ENCODE results near the gene CD300LB. TPM values are rescaled to one million over a fixed set of nuclear protein-coding genes. Genes with fewer than 3 reads are reported as not detected.

The CD300LB gene
- total RNA-seq, 1 experiment from 2014 or later, result not detected

DNA sequence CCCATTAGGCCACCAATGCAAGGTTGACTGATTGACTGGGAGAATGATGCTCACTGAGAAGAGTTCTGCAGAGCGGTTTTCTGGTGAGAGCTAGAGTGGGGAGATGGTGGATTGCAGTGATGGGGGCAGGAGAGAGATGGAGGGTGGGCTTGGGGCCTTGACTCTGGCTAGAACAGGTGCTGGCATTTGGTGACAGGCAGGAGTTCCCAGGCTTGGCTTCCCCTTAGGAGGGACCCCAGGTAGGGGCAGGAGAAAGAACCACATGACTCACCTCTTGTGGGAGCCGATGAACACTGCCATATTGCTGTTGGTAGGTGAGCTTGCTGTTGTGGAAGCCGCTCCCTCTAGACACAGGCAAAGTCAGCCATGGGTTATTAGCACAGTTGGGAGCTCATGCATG, 8.0 kb downstream of the CD300LB start:
- BruUV-seq (replicated peaks), result no TSS peak
- TF ChIP-seq, protein P1, sequence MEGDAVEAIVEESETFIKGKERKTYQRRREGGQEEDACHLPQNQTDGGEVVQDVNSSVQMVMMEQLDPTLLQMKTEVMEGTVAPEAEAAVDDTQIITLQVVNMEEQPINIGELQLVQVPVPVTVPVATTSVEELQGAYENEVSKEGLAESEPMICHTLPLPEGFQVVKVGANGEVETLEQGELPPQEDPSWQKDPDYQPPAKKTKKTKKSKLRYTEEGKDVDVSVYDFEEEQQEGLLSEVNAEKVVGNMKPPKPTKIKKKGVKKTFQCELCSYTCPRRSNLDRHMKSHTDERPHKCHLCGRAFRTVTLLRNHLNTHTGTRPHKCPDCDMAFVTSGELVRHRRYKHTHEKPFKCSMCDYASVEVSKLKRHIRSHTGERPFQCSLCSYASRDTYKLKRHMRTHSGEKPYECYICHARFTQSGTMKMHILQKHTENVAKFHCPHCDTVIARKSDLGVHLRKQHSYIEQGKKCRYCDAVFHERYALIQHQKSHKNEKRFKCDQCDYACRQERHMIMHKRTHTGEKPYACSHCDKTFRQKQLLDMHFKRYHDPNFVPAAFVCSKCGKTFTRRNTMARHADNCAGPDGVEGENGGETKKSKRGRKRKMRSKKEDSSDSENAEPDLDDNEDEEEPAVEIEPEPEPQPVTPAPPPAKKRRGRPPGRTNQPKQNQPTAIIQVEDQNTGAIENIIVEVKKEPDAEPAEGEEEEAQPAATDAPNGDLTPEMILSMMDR (conservative IDR thresholded peaks at IDR 0.05; ENCODE audit: low read depth, low read length), result no peak
- TF ChIP-seq EZH2 (IDR thresholded peaks at IDR 0.05; ENCODE audit: borderline replicate concordance, low read depth, low read length, poor library complexity, severe bottlenecking), result no peak
- POLR2A ChIA-PET (ENCODE audit: low non-redundant PET), result no interaction called here
- DNase-seq (ENCODE audit: low spot score), result no peak
- Histone ChIP-seq H3K9me3 (ENCODE audit: low read depth, low read length, poor library complexity, severe bottlenecking) (no peaks in the 10 kb centered on the region), H3K36me3 (ENCODE audit: insufficient read depth, low read length, poor library complexity, severe bottlenecking) (no peaks in the 10 kb centered on the region), H3K27me3 (replicated peaks; ENCODE audit: insufficient read depth, low read depth, low read length, poor library complexity) (peaks cover 45% of the 10 kb centered on the region), H3K4me3 (ENCODE audit: low read depth, low read length, poor library complexity, severe bottlenecking) (no peak overlapping the region), H3K4me1 (ENCODE audit: insufficient read depth, low read length, poor library complexity, severe bottlenecking) (no peaks in the 10 kb centered on the region), H3K27ac (ENCODE audit: low read depth, low read length, poor library complexity, severe bottlenecking) (no peak overlapping the region)
- CTCF ChIA-PET, result no interaction called here
- intact Hi-C loops (cut with micrococcal nuclease; ENCODE audit: unreplicated experiment), result no loop called here

DNA sequence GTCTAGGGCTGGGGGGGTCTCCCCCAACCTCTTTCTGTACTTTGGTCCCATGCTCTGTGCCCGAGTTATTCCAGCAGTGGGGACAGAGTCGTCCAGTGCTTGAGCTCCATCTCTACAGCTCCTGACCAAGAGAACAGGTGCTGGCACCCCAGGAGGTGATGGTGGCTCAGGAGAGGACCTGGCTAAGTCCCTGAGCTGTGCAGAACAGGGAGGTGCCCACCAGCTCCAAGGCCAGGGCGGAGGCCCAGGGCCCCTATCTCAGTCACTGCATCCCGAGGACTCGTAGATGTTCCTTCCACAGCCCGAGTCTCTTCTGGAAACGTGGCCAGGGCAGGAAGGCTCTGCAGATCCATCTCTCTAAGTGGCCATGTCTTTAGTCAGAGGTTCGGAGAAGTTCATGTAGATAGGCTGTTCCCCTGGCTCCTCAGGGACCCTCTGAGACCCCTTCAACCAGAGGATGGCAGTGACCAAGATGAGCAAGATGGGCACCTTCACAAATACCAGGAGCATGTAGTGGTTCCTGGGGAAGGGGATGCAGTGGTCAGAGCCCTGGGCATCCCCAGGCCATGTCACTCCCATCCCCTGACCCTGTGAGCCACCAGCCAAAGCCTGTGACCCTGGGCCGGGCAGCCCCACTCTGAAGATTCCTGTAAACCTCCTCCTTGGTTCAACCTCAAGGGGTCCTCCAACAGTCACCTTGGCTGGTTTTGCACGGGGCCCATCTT, 8.7 kb downstream of the CD300LB start:
- POLR2A ChIA-PET (ENCODE audit: low non-redundant PET), result no interaction called here
- no peak overlapping the region for H3K27ac ChIP-seq (ENCODE audit: low read depth, low read length, poor library complexity, severe bottlenecking)
- TF ChIP-seq, protein P1 (conservative IDR thresholded peaks at IDR 0.05; ENCODE audit: low read depth, low read length), result no peak
- no peak for TF ChIP-seq EZH2 (IDR thresholded peaks at IDR 0.05; ENCODE audit: borderline replicate concordance, low read depth, low read length, poor library complexity, severe bottlenecking)
- intact Hi-C loops (cut with micrococcal nuclease; ENCODE audit: unreplicated experiment), result no loop called here
- no peaks in the 10 kb centered on the region for H3K9me3 ChIP-seq (ENCODE audit: low read depth, low read length, poor library complexity, severe bottlenecking)
- H3K27me3 ChIP-seq (replicated peaks; ENCODE audit: insufficient read depth, low read depth, low read length, poor library complexity), result peaks cover 45% of the 10 kb centered on the region
- no peaks in the 10 kb centered on the region for H3K36me3 ChIP-seq (ENCODE audit: insufficient read depth, low read length, poor library complexity, severe bottlenecking)
- no peak overlapping the region for H3K4me3 ChIP-seq (ENCODE audit: low read depth, low read length, poor library complexity, severe bottlenecking)
- BruUV-seq (replicated peaks), result no TSS peak
- DNase-seq (ENCODE audit: low spot score), result no peak
- CTCF ChIA-PET, result no interaction called here
- H3K4me1 ChIP-seq (ENCODE audit: insufficient read depth, low read length, poor library complexity, severe bottlenecking), result no peaks in the 10 kb centered on the region

DNA sequence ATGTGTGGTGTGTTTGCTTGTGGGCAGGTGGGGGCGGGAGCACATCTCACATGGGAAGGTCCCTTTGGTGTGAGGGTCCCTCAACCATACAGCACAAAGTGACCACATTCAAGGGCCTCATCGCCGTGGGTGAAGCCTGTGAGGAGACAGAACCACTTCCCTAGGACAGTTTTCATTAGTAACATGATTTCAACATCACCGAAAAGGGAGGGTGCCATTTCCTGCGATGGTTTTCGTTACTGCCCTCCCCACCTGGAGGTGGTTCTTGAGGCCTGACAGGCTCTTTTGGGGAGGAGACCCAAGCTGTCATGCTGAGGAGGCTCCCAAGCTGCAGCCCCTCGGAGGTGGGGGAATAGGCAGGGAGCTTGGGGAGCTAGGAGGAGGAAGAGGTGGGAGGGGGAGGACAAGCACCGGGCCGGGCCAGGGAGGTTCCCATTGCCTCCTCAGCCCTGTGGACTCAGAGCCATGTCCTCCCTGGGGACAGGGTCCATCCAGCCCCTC, 9.5 kb downstream of the CD300LB start:
- intact Hi-C loops (cut with micrococcal nuclease; ENCODE audit: unreplicated experiment), result no loop called here
- DNase-seq (ENCODE audit: low spot score), result no peak
- no peaks in the 10 kb centered on the region for H3K36me3 ChIP-seq (ENCODE audit: insufficient read depth, low read length, poor library complexity, severe bottlenecking)
- no peaks in the 10 kb centered on the region for H3K9me3 ChIP-seq (ENCODE audit: low read depth, low read length, poor library complexity, severe bottlenecking)
- H3K4me1 ChIP-seq (ENCODE audit: insufficient read depth, low read length, poor library complexity, severe bottlenecking), result no peaks in the 10 kb centered on the region
- H3K4me3 ChIP-seq (ENCODE audit: low read depth, low read length, poor library complexity, severe bottlenecking), result no peak overlapping the region
- no peak for TF ChIP-seq EZH2 (IDR thresholded peaks at IDR 0.05; ENCODE audit: borderline replicate concordance, low read depth, low read length, poor library complexity, severe bottlenecking)
- TF ChIP-seq, protein P1 (conservative IDR thresholded peaks at IDR 0.05; ENCODE audit: low read depth, low read length), result no peak
- POLR2A ChIA-PET (ENCODE audit: low non-redundant PET), result no interaction called here
- no peak overlapping the region for H3K27ac ChIP-seq (ENCODE audit: low read depth, low read length, poor library complexity, severe bottlenecking)
- BruUV-seq (replicated peaks), result no TSS peak
- CTCF ChIA-PET, result no interaction called here
- peaks cover 42% of the 10 kb centered on the region for H3K27me3 ChIP-seq (replicated peaks; ENCODE audit: insufficient read depth, low read depth, low read length, poor library complexity)

All from A673 (cell line).